Middle frontal gyrus (tissue), 1 donor: ENCODE results near the gene TGFB1I1.

ENCODE experiments used
- DNase-seq: peaks from one replicate; pipeline ENCODE4 v3.0.0-alpha.2; 2015; ENCODE audit warnings: low spot score; ENCODE audit errors: extremely low spot score

TGFB1I1 gene

GRCh38 chr16:31451681-31452351 lies 20.1 kb upstream of the TGFB1I1 start:
- no peak for DNase-seq

GRCh38 chr16:31452631-31453106 lies 19.3 kb upstream of the TGFB1I1 start:
- DNase-seq, result no peak

GRCh38 chr16:31453255-31454204 lies 18.4 kb upstream of the TGFB1I1 start:
- DNase-seq, result no peak

GRCh38 chr16:31455601-31456314 lies 16.2 kb upstream of the TGFB1I1 start:
- no peak for DNase-seq

- DNase-seq, result no peak
Observed at GRCh38 chr16:31456988-31457360, 15.0 kb upstream of the TGFB1I1 start.

- no peak for DNase-seq
Observed at GRCh38 chr16:31458073-31458843, 13.7 kb upstream of the TGFB1I1 start.

GRCh38 chr16:31458844-31459686 lies 12.9 kb upstream of the TGFB1I1 start, which contains the start of gene ARMC5:
TSS of gene ARMC5 (plus strand) at chr16:31459501. CDS start at chr16:31459525, 24 bp downstream.
- peak; percentile 98 for DNase-seq

- DNase-seq, result peak; percentile 99
Observed at GRCh38 chr16:31459687-31460581, 12.0 kb upstream of the TGFB1I1 start.

GRCh38 chr16:31460582-31461002 lies 11.4 kb upstream of the TGFB1I1 start:
- no peak for DNase-seq

GRCh38 chr16:31461201-31461920 lies 10.6 kb upstream of the TGFB1I1 start:
- DNase-seq, result no peak

- DNase-seq, result no peak
Observed at GRCh38 chr16:31461921-31462804, 9.8 kb upstream of the TGFB1I1 start.

- no peak for DNase-seq
Observed at GRCh38 chr16:31464348-31464769, 7.6 kb upstream of the TGFB1I1 start.

GRCh38 chr16:31464781-31465260 lies 7.1 kb upstream of the TGFB1I1 start:
- DNase-seq, result no peak

GRCh38 chr16:31465788-31466370 lies 6.1 kb upstream of the TGFB1I1 start:
- DNase-seq, result no peak

GRCh38 chr16:31466381-31466841 lies 5.5 kb upstream of the TGFB1I1 start:
- DNase-seq, result no peak

- no peak for DNase-seq
Observed at GRCh38 chr16:31467151-31467773, 4.7 kb upstream of the TGFB1I1 start.
